ENCODE data around the gene SCAMP5. TPM values are rescaled to one million over a fixed set of nuclear protein-coding genes. Genes with fewer than 3 reads are reported as not detected.

SCAMP5 gene
- total RNA-seq, 1 donor from 2014 or later = 13.9 TPM

DNA sequence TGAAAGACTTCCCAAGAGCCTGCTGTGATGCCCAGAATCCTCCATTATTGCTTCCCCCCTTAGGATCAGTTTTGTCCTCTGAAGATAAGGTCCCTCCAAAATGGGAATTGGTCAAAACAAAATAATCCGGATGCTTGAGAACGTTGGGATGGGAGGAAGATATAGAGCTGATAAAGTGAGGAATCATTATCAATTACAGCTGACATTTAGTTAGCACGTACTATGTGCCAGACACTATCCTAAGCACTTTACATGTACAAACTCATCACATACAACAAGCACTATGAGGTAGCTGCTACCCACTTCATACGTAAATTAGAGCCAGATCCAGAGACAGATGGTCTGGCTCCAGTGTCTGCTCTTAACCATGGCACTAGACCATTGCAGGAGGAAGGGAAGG is 32.1 kb upstream of the SCAMP5 start:
- TF ChIP-seq, protein P1, sequence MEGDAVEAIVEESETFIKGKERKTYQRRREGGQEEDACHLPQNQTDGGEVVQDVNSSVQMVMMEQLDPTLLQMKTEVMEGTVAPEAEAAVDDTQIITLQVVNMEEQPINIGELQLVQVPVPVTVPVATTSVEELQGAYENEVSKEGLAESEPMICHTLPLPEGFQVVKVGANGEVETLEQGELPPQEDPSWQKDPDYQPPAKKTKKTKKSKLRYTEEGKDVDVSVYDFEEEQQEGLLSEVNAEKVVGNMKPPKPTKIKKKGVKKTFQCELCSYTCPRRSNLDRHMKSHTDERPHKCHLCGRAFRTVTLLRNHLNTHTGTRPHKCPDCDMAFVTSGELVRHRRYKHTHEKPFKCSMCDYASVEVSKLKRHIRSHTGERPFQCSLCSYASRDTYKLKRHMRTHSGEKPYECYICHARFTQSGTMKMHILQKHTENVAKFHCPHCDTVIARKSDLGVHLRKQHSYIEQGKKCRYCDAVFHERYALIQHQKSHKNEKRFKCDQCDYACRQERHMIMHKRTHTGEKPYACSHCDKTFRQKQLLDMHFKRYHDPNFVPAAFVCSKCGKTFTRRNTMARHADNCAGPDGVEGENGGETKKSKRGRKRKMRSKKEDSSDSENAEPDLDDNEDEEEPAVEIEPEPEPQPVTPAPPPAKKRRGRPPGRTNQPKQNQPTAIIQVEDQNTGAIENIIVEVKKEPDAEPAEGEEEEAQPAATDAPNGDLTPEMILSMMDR (IDR thresholded peaks at IDR 0.05; ENCODE audit: insufficient read depth, low read length, poor library complexity, severe bottlenecking) = no peak
- no peak overlapping the region for H3K4me3 ChIP-seq (ENCODE audit: low read depth, low read length)
- no peaks in the 10 kb centered on the region for H3K36me3 ChIP-seq (ENCODE audit: control insufficient read depth, insufficient read depth, low read length)
- H3K27me3 ChIP-seq (ENCODE audit: control insufficient read depth, insufficient read depth, low read length) = peaks cover 5% of the 10 kb centered on the region
- DNase-seq (ENCODE audit: low read depth) = no peak

DNA sequence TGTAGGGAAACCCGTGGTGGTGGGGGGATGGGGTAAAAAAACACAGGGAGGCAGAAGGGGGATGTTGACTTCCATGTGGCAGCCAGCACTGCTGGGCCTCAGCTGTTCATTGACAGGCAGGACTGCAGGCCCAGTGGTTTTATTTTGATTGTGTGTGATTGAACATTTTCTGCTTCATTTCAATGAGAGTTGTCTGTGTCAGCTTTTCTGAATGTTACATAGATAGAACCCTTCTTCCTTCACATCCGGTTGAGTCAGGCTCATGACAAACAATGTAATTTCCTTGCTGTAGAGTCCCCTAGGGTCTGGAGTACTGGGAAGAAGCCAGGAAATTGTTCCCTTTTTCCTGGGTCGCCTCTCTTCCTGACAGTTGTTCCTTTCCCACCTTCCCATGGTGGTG is 30.6 kb upstream of the SCAMP5 start:
- Histone ChIP-seq H3K4me3 (ENCODE audit: low read depth, low read length) (no peak overlapping the region), H3K36me3 (ENCODE audit: control insufficient read depth, insufficient read depth, low read length) (no peaks in the 10 kb centered on the region), H3K27me3 (ENCODE audit: control insufficient read depth, insufficient read depth, low read length) (no peaks in the 10 kb centered on the region)
- no peak for DNase-seq (ENCODE audit: low read depth)
- TF ChIP-seq, protein P1 (IDR thresholded peaks at IDR 0.05; ENCODE audit: insufficient read depth, low read length, poor library complexity, severe bottlenecking) = no peak

DNA sequence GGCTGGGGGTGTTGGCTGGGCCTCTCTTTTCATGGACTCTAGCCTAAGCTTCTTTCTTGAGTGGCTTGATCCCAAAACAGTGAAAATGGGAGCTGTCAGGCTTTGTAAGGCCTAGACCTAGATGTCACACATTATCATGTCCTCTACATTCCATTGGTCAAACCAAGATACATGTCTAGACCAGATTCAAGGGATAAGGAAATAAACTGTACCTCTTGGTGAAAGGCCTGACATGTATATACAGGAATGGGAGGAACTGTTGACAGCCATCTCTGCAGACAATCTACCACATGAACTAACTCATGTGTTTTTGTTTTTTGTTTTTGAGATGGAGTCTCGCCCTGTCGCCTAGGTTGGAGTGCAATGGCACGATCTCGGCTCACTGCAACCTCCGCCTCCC is 27.7 kb upstream of the SCAMP5 start:
- H3K27me3 ChIP-seq (ENCODE audit: control insufficient read depth, insufficient read depth, low read length) = no peaks in the 10 kb centered on the region
- H3K4me3 ChIP-seq (ENCODE audit: low read depth, low read length) = no peak overlapping the region
- DNase-seq (ENCODE audit: low read depth) = no peak
- H3K36me3 ChIP-seq (ENCODE audit: control insufficient read depth, insufficient read depth, low read length) = no peaks in the 10 kb centered on the region
- TF ChIP-seq, protein P1 (IDR thresholded peaks at IDR 0.05; ENCODE audit: insufficient read depth, low read length, poor library complexity, severe bottlenecking) = no peak

DNA sequence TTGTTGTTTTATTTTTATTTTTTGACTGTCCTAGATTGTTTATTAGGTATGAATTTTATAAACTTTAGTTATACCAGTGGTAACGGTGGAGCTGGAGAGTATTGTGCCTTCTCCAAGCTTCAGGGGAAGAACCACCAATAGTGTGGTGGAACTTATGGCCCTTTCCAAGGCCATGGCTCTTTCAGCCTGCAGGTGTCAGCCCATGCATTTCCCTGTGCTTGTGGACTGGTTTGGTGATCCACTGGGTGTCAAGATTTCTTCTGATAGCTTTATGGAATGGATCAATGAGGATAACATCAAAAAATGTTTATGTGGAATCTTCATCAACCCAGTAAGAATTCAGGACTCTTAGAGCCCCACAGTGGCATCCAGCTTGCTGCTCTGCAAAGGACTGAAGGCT is 19.2 kb upstream of the SCAMP5 start:
- H3K4me3 ChIP-seq (ENCODE audit: low read depth, low read length) = no peak overlapping the region
- no peaks in the 10 kb centered on the region for H3K36me3 ChIP-seq (ENCODE audit: control insufficient read depth, insufficient read depth, low read length)
- no peak for DNase-seq (ENCODE audit: low read depth)
- TF ChIP-seq, protein P1 (IDR thresholded peaks at IDR 0.05; ENCODE audit: insufficient read depth, low read length, poor library complexity, severe bottlenecking) = no peak
- no peaks in the 10 kb centered on the region for H3K27me3 ChIP-seq (ENCODE audit: control insufficient read depth, insufficient read depth, low read length)

DNA sequence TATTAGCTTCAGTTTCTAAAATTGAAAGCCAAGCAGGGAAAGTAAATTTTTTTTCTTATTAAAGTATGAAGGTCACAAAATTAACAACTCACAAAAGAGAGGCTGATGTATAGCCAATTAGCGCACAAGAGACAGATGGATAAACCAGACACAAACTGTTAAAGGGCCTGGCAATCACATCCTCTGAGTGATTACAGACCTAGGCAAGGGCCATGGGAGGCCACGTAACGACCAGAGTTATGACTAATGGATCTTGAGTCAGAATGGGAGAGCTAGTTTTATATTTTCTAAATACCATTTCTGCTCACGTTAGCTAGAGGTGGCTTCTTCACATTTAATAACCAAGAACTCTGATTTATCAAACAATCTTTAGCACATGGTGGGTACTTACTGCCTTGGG is 17.8 kb upstream of the SCAMP5 start:
- TF ChIP-seq, protein P1 (IDR thresholded peaks at IDR 0.05; ENCODE audit: insufficient read depth, low read length, poor library complexity, severe bottlenecking) = no peak

DNA sequence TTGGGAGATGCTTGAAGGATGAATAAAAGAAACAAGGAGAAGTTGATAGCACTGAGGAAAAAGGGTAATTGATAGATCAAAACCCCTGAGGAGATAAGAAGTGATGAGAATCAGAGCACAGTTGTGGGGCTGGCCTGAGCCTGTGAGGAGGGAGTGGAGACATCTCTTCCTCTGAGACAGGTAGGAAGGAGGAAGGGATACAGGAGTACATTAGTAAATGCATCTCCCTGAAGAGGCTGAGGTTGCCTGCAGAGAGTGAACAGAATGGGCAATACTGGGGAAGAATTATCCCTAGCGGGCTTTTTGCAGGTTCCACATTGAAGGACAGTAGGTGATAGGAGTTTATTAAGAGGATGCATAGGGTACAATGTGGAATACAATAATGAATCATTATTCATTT is 17.3 kb upstream of the SCAMP5 start:
- DNase-seq (ENCODE audit: low read depth) = no peak
- TF ChIP-seq, protein P1 (IDR thresholded peaks at IDR 0.05; ENCODE audit: insufficient read depth, low read length, poor library complexity, severe bottlenecking) = no peak
- no peaks in the 10 kb centered on the region for H3K27me3 ChIP-seq (ENCODE audit: control insufficient read depth, insufficient read depth, low read length)
- no peaks in the 10 kb centered on the region for H3K36me3 ChIP-seq (ENCODE audit: control insufficient read depth, insufficient read depth, low read length)
- H3K4me3 ChIP-seq (ENCODE audit: low read depth, low read length) = no peak overlapping the region

More for the DNA sequence above, 17.8 kb upstream of the SCAMP5 start:
- H3K4me3 ChIP-seq (ENCODE audit: low read depth, low read length) = no peak overlapping the region
- no peak for DNase-seq (ENCODE audit: low read depth)
- H3K36me3 ChIP-seq (ENCODE audit: control insufficient read depth, insufficient read depth, low read length) = no peaks in the 10 kb centered on the region
- no peaks in the 10 kb centered on the region for H3K27me3 ChIP-seq (ENCODE audit: control insufficient read depth, insufficient read depth, low read length)
